Measurements from ENCODE around the gene P2RX1.

DNA sequence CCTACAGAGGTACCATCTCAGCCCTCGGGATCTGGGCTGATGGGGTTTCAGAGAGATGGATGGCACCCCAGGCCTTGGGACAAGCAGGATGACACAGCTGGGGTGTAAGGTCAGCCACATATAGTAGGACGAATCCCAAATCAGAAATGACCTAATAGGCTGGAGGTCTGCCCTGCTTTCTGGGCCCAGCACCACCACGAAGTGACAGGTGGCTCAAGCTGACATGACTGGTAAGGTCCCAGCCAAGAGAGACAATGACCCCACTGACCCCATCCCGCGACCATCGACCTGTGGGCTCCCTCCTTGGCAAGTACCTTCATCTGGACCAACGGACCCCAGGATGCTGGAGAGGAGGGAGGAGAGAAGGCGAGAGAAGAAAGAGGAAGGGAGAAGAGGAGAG lies 39.0 kb downstream of the P2RX1 start:
- TF ChIP-seq CTCF (IDR thresholded peaks at IDR 0.05) (no peak), POLR2A (IDR thresholded peaks at IDR 0.05) (no peak)

All from esophagus squamous epithelium (tissue), 4 donors.